Activated gamma-delta T cell treated with anti-CD3 and anti-CD28 coated beads, Interleukin-2, amount 50 U/mL, for 16 hours (primary cell): ENCODE measurements around the gene NFE2L2.
"Not testable (repeated sequence)": the region's sequence is repeated elsewhere in the genome, so short reads cannot be mapped to it uniquely, and the experiment has no call there.

Source experiments
- DNase-seq: peaks from one replicate; pipeline ENCODE4 v3.0.0-alpha.2; 2020; ENCODE audit warnings: low read depth

NFE2L2 gene

DNA sequence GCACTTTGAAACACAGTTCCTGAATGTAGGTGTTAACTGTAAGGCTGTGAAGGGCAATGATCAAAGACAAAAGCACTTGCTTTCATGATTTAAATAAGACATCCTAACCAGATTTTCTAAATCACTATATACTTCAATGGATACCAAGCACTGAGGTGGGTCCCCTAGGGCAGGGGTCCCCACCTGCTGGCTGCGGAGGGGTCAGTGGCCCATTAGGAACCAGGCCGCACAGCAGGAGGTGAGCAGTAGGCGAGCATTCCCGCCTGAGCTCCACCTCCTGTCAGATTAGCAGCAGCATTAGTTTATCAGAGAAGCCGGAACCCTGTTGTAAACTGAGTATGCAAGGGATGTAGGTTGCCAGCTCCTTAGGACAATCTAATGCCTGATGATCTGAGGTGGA lies 7.1 kb downstream of the NFE2L2 start:
- DNase-seq = no peak

DNA sequence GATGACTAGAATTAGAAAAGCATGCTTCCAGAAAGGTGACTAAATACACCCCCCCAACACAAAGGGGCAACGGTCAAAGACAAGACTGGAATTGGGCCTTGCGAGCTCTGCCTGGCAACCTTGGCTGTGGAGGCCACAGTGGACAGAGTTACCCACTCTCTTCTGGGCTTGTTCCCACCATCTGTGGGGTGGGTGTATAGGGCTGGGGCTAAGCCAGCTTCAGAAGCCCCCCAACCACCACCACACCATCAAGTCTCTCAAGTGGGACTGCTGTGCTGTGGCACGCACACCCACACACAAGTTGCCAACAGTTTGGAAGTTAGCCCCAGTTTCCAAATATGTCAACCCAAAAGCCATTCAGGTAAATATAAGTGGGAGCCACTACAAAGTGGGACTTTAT lies 7.8 kb downstream of the NFE2L2 start:
- no peak for DNase-seq

DNA sequence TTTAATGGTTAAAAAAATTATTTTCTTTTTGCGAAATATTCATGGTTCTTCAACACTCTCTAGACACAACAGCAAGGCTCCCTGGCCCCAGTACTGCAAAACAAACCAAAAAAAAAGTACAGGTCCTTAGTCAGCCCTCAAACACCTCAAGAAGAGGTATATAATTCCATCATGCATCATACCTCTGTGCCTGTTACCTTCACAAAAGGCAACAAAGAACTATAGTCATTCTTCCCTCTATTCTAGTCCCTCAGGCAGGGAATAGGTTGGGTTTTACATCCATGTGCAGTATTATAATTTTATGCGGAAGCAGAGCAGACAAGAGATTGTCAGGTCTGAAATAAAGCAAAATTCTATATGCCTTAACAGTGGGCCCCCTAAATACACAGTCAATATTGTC lies 8.5 kb downstream of the NFE2L2 start:
- DNase-seq = no peak

DNA sequence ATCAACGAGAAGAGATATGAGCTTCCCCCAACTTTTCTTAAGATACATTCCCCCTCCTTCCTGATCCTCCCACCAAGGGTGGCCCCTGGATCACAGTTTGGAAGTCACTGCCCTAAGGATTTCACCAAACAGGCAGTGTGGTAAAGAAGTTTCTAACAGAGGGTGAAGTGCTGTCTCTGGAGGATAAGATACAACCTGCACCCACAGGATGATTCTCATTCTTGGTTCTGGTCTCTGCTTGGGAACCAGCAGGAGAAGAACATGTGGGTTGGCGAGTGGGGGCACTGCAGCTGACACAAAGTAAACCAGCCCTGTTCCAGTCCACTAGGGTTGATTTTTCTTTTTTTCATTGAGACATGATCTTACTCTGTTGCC lies 9.3 kb downstream of the NFE2L2 start:
- no peak for DNase-seq

DNA sequence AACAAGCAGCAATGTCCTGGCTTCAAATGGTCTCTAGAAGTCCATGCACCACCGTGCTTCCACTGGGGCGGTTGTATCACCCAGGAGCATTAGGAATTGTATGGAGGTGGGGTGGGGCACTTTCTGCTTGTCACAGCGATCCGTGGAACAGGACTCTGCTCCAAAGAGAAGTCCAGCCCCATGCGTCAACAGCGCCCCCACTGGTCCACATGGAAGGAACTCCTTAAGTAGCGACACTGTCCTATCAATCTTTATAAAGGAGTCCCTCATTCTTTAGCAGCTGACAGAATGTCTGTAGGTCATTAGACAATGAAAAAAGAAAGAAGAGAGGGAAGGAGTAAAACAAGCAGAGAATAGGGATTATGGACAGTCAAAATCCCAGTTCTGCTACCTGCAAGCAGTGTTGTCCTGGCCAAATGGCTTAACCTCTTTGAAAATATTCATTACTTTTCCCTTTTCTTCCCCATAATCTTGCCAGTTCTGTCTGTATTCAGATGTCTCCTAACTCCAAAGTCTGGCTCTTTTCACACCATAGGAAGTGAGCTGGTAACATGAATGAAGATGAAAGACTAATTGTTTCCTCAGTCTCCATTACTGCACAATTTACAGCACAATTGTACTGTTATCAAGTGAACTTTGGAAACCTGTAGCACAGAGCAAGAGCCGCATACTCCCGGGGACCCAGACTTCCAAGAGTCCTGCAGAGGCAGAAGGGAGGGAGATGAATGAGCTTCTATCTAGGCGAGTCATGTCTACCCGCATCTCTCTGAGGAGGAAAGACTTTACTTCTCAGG lies 9.9 kb downstream of the NFE2L2 start:
- no peak for DNase-seq

DNA sequence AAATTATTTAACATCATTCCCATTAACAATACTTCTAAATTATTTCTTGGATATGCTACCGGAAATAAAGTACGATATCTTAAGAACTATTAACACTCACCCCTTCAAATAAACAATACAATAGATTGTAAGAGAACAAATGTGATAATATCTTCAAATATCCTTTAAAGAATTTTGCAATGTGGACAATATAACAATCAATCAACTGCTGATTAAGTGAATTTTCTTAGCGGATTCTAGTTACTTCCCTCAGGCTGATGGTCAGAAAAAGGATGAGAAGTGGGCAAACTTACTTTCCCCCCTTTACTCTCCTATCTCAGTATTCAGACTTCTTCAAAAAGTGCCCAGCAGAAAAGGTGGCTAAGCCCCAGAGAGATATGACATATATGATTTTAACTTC lies 10.8 kb downstream of the NFE2L2 start:
- DNase-seq = no peak

DNA sequence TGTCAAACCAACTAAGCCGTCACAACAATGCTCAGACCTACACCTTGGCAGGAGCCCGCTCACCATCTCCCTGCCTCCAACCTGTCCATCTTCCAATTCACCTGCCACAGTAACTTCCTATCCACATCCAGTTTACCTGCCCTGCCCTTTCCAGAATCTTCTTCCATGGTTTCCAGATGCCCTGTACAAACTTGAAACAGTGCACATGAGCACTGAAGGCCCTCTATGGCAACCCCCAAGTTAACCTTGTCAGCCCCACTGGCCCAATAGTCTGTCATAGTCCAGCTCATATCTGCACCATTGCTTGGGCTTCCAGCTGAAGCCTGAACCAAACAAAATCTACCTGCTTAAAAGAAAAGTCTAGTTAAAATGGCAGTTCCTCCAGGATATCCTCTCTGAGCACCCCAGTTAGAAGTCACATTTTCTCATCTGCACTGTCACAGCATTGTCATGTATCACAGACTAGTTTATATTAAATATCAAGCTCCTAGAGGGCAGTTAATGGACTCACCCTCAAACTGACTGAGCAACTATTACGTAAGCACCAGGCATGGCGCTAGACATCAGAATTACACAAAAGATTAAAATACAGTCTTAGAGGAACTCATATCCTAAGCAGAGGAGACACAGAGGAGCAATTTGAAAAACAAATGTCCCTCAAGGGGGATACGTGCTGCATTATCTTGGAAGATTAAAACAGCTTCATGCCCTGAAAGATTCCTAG lies 11.6 kb downstream of the NFE2L2 start:
- DNase-seq = no peak

DNA sequence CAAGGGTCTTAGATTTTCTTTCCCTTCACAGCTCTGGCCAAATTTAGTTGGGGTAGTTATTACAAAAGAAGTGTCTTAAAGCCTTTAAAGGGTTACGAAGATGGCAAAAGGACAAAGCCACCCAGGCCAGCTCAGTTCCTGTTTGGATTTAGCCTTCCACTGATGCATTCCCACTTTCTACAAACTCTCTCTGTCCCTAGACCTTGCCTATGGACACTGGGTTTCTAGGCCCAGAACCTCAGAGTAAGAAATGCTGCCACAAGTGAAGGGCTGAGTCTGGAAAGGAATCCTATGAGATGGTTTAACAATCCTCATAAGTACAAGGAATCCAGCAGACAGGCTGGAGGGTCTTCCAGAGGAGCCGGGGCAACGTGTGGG lies 13.4 kb downstream of the NFE2L2 start:
- no peak for DNase-seq

DNA sequence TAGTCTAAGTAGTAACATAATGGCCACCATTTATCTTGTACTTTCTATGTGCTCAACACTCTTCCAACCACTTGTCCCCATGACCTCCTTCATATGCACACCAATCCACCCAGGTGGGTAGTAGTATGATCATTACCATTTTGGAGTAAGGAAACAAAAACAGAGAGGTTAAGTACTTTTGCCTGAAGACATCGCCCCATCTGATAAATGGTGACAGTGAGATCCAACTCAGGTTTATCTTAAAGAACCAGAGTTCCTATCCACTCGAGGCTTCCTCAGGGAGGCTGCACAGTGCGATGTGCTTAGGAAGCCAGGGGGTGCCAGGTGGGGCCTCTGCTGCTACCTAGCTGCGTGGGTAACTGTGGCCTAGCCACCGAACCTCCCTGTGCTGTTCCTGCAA lies 14.1 kb downstream of the NFE2L2 start:
- no peak for DNase-seq

DNA sequence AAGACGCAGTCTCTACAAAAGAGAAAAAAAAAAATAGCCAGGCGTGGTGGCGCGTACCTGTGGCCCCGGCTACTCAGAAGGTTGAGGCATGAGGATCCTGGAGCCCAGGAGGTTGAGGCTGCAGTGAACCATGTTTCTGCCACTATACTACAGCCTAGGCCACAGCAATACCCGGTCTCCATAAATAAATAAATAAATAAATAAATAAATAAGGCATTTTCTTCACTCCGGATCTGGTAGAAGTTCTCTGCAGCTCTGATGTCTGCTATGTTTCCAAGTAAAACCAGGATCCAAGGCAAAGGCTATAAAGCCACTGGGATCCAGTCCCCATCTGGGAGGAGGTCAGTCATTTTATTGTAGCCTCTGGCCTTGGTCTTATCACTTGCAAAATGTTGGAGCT lies 15.5 kb downstream of the NFE2L2 start:
- no peak for DNase-seq

DNA sequence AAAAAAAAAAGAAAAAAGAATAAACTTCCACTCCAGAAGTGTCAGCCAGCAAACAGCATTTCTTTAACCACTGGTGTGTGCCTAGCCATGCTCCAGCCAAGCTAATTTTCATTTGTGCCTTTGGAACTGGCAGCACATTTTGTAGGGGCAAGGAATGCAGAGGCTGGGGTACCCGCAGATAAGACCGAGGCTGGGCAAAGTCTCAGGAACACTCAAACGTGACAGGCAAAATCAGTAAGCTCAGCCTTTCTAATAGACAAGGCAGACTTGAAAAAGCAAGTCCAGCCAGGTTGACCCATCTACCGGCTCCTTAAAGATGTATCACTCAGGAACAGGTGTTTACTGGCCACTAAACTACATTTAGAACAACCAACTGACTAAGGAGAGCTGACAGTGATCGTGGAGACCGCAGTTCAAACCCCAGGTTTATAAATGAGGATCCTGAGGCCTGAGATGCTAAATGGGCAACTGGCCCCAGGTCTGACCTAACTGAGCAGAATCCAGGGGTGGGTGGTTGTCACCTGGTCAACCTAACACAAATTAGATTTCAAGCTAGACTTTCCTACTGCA lies 16.7 kb downstream of the NFE2L2 start:
- DNase-seq = no peak

DNA sequence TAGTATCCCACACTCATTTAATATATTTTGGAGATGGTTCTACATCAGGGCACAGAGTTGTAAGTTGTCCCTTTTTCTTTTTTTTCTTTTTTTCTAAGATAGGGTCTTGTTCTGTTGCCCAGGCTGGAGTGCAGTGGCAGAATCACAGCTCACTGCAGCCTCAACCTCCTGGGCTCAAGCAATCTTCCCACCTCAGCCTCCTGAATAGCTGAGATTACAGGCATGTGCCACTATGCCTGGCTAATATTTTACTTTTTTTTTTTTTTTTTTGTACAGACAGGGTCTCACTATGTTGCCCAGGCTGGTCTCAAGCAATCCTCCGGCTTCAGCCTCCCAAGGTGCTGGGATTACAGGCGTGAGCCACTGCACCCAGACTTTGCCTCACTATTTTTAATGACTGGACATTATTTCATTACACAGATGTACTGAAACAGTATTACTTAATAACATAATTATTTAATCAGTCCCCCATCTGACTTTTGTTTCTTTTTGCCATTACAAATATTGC lies 17.9 kb downstream of the NFE2L2 start:
- DNase-seq = not testable (repeated sequence)

DNA sequence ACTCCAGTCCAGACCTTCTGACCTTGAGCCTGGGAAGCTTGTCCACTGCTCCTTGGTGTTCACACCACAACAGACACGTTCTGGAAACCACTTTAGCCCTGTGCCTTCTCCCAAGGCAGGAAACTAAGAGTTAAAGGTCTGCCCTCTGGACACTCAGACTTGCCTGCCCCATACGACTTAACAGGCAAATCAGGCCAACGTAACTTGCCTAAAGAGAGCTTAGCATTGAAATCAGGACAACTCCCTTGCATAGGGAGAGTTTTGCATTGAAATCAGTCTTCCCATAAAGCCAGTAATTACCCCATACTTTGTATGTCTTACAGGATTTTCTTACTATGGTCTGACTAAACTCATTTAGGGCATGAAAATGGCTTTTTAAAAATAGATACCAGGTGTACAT lies 18.5 kb downstream of the NFE2L2 start:
- DNase-seq = no peak

DNA sequence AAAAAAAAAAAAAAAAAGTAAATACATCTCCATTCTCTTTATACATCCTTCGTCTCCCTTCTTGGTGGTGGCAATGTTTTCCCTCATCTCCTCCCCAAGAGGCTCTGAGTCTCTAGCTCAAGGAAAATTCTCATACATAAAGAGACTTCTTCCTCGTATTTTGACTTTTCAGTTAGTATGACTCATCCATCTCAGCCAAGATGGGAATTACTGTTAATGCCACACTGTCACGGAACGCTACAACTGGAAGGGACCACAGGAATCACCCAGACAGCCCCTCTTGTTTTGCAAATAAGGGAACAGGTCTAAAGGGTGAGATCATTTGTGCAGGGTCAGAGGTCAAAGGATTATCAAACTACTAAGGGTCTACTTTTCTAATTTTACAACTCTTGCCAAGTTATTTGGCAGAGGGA lies 19.5 kb downstream of the NFE2L2 start:
- no peak for DNase-seq

DNA sequence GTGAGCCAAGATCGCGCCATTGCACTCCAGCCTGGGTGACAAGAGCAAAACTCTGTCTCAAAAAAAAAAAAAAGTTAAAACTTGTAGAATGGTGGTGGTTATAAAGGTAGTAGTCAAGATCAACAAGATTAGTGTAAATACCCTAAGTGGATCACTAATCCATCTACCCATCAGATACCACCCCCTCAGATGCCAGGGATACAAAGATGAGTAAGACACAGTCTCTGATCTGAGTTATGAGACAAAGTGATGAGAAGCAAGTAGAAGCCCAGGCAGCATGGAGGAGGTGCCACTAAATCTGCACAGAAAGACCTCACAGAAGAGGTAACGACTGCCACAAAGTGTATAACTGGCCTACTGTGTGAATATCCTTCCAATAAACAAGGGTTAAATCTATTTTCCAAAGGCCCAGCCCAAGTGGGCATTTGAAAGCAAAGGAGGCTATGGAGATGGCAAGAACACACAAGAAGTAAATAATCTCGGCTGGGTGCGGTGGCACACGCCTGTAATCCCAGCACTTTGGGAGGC lies 20.2 kb downstream of the NFE2L2 start:
- DNase-seq = no peak

DNA sequence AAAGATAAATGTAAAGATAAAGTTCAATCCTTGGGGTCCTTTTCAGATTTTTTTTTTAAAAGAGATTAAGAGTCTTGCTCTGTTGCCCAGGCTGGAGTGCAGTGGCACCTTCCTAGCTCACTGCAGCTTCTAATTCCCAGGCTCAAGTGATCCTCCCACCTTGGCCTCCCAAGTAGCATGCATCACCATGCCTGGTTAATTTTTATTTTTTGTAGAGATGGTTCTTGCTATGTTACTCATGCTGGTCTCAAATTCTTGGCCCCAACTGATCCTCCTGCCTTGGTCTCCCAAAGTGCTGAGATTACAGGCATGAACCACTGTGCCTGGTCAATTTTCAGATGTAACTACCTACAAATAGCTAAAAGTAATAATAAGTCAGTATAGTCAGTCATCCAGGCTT lies 21.1 kb downstream of the NFE2L2 start:
- no peak for DNase-seq

DNA sequence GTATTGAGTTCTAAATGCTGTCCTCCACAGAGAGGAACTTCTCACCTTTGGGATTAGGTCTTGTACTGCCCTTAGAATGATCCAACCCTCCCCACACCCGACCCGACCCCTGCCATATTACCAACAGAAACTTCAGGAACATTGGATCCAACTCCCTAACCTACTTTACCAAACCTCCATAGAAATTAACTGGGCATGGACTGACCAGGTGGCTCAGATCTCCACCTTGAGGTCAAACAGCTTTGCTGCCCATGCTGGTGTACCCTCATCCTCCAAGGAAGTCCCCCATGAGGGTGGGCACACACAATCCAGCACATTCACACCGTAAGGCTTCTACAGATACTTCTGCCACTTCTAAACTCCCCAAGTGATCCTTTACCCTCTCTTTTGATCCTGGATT lies 21.5 kb downstream of the NFE2L2 start:
- DNase-seq = no peak

DNA sequence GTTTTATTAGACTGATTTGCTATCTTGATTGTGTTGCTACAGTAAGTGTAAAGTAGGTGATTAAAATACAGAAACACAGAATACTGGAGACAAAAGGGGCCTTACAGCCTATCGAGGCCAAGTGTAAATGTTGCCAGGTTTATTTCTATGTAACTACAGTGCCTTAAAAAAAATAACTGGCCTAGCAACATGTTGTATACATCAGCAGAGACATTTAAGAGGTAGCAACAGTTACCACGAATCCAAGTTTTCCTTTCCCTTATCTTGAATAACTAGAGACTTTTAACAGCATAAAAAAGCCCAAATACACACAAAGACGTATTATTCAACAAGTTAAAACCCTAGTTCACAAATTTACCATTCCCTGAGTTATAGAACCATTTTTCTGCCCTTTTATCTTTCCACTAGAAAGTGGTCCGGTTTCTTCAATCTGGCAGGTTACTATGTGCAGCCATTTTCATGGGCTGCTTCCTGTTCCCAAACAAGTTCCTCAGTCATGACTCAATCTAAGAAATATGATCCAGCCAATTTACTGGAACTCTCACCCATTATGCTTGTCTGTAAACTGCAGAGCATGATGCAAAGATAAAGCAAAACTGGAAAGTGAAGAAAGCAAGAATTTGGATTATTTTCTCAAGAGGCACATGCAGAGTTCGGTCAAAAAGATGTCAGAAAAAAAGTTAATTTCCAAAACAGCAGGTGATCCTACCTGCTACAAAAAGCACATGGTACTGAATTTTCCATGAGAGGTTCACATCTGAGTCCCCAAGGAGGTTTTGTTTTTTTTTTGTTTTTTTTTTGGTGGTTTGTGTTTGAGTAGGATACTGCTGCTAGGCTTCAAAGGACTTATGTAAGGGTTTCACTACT lies 22.2 kb downstream of the NFE2L2 start:
- no peak for DNase-seq

DNA sequence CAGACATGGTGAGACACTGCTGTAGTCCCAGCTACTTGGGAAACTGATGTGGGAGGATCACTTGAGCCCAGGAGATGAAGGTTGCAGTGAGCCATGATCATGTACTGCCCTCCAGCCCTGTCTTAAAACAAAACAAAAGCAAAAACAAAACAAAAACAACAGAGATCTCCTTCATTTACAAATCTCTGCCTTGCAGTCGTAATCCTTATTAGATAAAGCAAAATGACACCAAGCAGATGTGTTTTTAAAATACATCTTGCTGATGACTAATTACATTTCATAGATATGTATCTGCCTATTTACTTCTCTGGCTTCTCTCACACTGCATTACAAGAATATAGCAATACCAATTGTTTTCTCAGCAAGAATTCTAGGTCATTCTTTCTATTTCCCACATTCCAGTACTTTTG lies 22.8 kb downstream of the NFE2L2 start:
- DNase-seq = no peak

DNA sequence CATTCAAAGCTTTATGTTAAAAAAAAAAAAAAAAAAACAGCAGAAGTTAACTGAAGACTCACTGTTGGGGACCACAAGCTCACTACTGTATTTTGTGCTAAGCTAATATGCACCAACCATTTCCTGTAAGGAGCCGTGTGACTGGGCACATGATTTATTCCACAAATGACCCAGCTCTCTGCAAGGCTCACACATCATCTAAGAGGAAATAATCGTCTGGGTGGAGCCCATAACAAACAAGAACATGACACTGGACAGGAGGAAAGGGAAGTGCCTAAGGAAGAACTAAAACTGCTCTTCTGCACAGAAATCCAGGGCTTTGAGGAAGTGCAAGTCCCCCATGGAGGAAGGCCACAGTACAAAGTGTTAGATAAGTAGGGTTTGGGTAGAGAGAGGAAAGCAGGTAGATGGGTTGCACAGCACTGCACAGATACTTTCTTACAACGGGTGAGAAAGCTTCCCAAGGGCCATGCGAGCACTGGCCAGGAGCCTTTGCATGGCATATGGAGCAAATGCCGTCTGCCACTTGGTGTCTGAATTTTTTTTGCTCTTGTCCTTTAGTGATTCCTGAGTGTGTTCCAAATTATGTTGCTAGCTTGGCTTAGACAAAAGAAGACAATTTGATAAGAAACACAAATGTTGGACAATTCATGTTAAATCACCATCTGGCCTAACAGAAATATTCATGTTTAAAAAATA lies 24.4 kb downstream of the NFE2L2 start:
- DNase-seq = no peak

DNA sequence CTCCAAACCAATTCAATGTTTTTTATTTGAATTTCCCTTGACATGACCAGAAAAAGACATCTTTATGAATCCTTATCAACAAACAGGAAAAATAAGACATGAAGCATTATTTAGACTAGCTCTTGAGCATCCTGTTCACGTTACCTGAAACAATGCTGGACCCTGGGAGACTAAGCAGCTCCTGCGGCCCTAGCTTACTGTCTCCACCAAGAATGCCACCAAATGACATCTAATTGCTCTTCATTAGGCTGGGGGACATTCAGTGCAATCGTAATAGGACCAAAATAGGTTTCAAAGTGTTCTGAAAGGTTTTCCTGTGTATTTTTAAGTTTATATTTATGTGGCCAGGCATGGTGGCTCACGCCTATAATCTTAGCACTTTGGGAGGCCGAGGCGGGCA lies 25.5 kb downstream of the NFE2L2 start:
- DNase-seq = no peak
